GM21717 (cell line): ENCODE measurements around the gene TSPAN1.

Source experiments
- ATAC-seq: cut with Tn5 transposase; IDR thresholded peaks from one replicate; pipeline ENCODE4 v1.9.1; 2021; ENCODE audit warnings: mild to moderate bottlenecking, moderate library complexity; ENCODE audit not compliant: unreplicated experiment

TSPAN1 gene

DNA sequence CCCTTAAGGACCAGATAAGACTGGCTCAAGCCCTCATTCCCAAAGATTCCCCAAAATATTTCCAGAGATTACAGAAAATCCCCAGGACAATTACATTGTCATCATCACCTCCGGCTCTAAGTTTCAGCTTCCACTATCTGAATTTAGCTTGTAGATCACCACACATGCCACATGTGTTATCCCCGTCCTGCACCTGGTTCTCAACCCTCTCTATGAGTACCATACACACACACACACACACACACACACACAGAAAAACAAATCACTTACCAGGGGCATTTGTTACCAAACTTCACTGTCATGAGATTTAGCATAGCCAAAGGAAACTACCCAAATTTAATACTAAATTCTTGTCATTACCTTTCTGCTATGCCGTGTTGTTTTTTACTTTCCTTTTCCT, 15.4 kb upstream of the TSPAN1 start:
- no peak for ATAC-seq

DNA sequence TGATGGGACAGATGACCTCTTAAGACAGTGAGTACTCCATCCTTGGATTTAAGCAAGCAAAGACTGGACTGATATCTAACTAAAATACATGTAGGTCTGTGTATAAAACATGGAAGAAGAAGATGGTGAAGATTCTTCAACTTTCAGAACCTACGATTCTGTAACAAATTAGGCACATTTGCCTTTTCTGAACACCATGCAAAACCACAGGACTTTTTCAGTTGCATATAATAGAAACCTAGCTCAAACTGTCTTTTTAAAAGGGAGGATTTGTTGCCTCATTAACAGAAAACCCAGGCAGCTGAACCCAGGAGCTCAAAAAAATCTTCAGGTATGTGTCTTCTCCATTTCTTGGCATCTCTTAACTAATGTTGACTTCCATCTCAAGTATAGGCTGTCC, 14.7 kb upstream of the TSPAN1 start:
- no peak for ATAC-seq

DNA sequence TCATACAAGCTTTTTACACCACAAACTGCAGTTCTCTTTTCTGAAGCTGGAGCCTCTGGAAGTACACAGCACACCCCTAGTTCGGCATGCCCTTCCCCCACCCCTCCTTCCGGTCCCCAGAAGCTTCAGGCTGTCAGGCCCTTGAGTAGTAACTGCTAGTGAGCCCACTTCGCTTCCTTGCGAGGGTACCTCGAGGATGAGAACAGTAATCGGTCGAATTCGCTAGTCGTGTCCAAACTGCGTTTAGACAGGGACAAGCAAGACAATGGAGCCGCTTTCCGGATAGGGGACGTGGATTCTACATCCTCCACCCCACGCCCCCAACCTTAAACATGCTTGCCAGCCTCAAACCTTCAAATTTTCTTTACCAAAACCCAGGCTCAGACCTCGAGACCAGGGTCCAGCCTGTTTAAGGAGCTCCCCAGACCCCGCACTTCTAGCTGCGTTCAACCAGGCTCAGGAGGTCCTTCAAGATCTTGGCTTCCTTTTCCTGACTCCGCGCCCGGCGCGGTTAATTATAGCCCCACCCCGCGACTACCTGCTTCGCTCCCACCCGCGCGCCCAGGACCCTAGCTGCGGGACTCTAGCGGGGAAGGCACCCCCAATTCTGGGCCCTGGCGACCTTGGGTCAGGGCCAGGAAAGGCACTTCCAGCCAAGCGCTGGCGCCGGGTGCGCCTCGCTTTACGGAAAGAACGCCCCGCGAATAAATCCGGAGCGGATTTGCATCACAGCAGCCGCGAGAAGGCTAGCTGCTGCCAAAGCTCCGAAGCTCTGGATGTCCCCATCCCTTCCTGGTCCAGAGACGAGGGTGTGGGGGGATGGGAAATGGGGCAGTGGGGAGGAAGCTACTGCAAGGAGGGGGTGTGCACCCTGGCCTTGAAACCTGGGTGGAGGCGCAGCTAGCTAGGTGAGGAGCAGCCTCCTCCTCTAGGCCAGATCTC, 8.1 kb upstream of the TSPAN1 start:
- ATAC-seq = no peak

DNA sequence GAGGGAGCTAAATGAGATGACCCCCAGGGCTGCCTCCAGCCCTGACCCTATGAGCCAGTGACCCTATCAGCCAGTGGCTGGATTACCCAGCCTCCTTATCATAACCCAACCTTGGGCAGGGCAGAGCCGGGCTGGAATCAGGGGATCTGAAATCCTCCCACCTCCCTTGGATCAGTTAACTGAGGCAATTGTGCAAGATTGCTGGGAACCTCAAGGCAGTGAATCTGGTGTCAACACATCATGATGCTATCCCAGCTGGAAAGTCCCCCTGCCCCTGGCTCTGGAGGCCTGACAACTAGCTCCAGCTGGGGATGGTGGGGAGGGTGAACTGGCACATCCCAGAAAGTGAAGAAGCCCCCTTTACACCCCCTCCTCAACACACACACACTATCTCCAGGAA, 6.4 kb upstream of the TSPAN1 start:
- ATAC-seq = no peak

DNA sequence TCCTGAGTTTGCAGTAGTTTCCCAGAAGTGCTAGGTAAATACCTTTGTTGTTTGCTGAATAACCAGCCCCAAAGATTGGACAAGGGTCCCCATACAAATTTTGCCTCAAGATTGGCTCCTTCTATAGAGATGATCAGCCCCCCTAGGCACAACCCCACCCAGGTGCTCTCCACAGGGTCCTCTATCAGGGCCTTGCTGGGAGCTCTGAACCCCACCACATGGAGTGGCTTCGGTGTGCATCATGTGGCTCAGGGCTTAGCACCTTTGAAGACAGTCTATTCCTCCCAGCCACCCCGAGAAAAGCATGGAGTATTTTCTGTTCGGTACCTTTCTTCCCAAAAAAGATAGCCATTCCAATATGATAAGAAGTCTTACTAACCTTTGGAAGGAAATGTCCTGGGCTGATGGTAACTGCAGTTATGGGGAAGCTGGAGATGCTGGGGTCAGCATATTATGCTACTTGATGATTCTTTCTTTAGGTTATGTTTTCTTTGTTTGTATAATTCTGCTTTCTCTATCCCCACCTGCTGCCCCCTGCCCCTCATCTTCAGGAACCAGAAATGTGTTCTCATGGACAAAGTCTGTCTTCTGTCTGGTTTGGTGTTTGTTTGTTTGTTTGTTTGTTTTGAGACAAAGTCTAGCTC, 5.0 kb upstream of the TSPAN1 start:
- no peak for ATAC-seq

DNA sequence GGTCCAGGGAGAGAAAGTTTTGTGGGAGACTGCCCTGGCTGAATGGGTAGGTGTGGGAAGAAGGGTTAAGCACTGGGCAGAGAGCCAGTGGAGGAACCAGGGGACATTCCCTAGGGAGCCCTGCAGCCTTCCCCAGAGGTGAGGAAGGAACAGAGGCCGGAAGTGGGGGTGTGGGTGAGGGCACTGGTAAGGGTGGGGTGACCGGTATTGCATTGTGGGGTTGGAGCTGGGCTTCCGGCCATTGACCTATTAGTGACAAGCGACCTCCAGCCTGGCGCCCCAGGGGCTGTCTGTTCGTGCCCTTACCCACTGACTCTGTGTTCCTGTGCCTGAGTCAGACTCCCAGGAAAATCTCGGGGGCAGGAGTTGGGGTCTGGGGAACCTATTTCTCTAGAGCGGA, 3.5 kb upstream of the TSPAN1 start:
- ATAC-seq = no peak

DNA sequence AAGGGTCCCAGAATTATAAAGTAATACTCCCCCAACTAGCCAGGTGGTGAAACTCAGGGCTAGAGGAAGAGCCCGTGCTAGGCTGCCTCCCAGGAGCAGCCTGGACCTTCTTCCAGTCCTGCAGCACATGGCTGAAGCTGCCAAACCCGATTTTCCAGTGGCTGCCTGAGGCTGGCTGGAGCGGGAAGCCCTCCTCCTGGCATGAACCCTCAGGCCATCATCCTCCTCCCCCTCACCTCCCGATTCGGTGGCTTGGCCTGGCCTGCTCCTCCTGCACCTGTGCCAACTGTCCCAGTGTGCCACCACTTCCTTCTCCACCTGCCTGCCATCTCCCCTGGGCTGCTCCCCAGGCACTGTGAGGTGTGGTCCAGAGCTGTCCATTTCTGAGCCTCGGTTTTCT, 3.0 kb upstream of the TSPAN1 start:
- ATAC-seq = no peak

DNA sequence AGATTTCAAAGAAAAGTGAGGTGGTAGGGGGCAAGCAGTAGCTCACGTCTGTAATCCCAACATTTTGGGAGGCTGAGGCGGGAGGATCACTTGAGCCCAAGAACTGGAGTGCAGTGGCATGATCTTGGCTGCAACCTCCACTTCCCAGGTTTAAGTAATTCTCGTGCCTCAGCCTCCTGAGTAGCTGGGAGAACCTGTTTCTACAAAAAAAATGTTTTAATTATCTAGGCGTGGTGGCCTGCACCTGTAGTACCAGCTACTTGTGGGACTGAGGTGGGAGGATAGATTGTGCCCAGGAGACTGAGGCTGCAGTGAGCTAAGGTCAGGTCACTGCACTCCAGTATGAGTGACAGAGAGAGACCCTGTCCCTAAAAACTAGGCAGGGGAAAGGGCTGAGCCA, 2.6 kb upstream of the TSPAN1 start:
- no peak for ATAC-seq

DNA sequence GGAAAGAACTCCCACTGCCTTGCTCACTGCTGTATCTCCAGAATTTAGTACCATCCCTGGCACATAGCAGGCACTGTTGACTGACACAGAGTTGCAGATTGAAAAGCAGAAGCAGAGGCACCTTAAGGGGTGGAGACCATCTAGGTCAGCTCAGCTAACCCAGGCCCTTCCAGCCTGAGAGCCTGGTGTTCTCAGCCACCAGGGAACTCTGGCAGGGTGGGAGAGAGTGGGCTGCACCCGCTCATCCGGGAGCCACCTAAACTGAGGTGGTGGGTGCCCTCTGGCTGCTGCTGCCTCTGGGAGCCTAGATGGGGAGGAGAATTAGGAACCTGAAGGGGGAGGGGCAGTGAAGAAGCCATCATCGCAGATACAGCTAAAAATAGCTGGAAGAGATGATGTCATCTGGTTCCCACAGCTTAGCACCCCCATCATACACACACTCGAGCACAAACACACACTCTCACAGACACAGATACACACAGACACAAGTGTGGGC, 1.5 kb upstream of the TSPAN1 start:
- ATAC-seq = no peak

DNA sequence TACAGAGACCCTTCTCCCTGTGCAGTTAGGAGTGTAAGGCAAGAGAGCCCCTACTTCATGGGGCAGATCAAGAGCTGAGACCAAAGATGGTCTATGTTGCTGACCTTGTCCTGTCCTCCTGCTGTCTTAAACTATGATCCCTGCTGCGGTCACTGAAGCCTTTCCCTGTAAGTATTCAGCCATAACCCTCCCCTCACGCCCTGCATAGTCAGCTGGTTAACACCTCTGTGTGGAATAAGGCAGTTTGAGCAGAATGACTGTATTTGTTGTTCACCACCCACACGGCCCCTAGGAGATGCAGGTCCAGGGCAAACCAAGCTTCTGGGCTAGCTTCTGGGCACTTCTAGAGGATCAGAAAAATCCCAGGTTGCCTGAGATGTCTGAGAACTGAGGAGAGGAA, 356 bp downstream of the TSPAN1 start:
- ATAC-seq = no peak

DNA sequence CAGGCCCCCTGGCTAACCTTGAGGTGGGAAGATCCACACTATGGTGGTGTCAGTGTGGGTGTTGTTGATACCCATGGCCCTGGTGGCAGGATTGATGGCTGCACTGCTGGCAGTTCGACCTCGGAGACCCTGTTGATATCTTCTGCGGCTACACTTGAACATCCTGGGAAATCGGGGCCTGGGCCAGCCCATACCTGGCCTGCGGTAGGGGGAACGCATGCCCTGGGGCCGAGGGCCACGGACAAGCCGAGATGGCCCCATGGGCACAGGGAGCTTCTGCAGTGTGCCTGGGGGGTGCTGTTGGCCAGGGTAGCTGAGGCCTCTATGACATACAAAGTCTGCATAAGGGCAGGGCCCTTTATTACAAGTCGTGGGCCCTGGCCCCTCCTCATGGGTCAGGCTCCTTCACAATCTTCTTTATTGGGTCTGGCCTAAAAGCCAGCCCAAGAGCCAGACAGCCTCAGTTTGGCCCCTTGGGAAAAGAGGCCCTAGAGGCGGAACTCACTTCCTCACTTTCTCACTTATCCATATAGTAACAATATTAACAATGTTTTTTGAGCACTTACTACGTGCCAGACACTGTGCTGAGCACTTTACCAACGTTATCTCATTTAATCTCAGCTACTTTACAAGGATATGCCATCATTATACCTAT, 1.5 kb downstream of the TSPAN1 start, which contains the start of gene P3R3URF:
Gene P3R3URF, minus strand, starts transcription at position 278 of the 655 bp plus-strand sequence. Its CDS starts 17 bp downstream, at position 261.
- ATAC-seq = no peak

DNA sequence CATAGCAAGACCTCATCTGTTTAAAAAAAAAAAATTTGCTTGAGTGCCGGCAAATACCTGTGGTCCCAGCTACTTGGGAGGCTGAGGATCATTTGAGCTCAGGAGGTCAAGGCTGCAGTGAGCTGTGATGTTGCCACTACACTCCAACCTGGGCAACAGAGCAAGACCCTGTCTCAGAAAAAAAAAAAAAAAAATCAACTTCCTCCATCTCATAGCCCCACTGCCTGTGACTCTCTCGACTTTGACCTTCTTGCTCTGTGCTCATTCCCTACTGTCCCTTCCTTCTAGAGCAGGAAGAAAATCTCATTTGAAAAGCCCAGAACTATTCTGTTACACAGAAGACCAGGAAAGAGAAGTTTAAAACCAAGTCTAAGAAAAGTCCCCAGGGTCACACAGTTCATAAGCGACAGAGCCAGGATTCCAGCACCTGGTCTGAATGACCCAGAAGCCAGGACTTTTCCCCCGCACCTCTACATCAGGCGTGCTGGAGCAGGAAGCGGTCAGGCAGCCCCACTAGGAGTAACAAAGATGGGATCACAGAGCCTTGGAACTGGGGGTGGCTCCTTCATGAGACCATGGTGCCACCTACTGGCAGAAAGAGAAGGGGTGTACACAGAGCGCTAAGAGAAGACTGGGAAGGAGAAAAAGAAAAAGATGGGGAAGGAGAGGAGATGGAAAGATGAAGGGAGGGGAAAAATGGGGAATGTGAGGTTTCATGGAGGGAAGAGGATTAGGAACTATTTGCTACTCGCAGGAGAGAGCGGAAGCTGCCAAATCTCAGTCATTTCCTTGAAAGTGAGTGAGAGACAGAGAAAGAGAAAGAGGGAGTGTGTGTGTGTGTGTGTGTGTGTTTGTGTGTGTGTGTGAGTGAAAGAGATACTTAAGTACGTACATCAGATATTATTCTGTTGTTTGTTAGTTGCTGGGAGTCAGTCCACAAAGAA, 4.5 kb downstream of the TSPAN1 start:
- ATAC-seq = no peak

DNA sequence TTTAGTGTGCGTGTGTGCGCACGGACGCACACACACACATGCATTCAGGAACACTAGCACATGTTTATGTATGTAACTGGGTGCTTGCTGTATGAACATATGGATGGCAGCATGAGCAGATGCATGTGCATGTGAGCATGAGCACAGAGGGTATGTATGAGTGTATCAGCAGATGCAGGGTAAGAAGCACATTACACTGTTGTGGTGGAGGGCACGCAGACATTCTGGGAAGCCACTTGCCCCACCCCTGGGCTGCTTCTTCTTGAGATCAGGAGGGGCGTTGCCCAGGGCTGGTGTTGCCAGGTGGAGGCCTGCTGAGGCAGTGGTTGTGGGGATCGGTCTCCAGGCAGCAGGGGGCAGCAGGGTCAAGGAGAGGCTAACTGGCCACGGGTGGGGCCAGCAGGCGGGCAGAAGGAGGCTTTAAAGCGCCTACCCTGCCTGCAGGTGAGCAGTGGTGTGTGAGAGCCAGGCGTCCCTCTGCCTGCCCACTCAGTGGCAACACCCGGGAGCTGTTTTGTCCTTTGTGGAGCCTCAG, 5.3 kb downstream of the TSPAN1 start:
- no peak for ATAC-seq

DNA sequence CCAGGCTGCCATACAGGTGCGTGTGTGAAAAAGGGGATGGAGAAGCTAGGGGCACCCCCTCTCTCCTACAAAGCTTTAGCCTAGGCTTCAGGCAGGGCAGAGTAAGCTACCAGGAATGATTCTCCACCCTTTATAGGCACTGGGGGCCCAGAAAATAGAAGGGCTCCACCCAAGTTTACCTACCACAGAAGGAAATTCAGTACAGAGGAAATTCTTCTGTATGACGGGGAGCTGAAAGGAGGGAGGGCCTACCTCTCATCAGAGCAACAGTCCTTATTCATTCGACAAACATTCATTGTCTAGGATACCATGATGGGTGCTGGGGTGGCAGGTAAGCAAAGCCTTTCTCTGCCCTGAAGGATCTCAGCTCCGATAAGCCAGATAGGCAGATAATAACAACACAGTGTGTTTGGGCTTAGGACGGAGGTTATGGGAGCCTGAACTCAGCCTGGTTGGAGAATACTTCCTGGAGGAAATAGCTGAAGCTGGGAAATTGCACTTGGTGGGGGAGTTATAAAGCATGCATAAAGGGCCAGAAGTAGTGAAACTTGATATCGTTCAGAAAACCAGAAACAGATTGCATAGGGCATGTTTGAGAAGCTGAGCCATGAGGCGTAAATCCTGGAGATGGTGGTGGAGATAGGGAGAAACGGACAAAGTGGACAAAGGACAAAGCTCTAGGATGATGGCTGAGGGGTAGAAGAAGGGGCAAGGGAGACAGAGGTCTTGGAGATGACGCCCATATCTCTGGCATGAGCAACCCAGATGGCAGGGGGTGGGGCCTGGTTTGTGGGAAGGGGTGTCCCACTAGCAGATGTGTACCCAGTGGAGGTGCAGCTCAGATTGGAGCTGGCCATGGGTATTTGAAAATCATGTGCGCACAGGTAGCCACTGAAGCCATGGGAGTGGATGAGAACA, 6.7 kb downstream of the TSPAN1 start:
- no peak for ATAC-seq

DNA sequence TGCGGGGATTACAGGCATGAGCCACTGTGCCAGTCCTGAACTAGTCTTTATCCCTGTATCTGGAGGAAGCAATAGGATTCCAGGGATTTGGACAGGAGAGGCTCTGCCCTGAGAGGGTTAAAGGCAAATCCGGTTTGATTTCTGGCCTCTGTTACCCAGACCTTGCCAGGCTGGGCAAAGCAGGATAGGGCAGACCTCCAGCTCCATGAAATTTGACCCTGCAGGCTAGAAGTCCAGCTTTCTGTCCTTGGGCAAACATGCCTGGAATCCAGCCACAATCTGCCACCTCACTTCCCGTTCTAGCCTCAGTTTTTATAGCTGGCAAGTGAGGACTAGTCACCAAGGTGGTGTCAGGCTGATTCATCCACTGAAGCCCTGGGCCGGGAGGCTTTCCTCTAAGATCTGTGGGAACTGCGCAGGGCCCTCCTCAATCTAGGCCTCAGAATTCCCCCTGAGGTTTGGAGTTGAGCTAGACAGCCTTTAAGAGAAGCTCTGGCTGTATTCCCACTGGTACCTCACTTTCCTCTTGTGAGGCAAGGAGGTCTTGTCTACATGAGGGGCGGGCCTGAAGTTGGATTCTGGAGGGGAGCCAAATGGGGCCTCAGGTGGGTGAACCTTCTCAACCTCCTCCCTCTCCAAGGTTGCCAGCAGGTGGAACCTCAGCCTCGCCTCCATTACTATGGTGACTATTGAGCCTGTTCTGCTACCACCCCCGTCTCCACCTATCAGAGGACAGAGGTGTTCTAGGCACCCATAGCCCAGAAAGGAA, 8.4 kb downstream of the TSPAN1 start:
- no peak for ATAC-seq

DNA sequence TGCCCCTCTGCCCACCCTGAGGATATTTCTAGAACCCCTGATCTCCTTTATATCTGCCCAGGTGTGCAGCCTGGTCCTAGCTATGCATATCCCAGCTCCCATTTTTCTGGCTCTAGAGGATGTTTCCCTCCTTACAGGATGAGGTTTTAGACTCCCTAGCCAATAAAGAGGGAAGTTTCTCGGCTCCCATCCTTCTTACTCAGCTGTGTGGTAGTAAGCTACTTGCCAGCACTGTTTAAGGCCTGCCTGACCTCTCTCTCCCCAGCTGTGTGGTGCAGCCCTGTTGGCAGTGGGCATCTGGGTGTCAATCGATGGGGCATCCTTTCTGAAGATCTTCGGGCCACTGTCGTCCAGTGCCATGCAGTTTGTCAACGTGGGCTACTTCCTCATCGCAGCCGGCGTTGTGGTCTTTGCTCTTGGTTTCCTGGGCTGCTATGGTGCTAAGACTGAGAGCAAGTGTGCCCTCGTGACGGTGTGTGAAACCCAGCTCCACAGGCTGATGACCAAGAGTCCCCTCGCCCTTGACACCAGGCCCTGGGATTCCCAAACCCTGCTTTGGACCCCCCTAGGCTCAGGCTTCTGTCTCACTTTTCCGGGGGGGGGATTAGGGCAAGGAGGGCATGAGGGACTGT, 9.2 kb downstream of the TSPAN1 start:
- ATAC-seq = no peak

DNA sequence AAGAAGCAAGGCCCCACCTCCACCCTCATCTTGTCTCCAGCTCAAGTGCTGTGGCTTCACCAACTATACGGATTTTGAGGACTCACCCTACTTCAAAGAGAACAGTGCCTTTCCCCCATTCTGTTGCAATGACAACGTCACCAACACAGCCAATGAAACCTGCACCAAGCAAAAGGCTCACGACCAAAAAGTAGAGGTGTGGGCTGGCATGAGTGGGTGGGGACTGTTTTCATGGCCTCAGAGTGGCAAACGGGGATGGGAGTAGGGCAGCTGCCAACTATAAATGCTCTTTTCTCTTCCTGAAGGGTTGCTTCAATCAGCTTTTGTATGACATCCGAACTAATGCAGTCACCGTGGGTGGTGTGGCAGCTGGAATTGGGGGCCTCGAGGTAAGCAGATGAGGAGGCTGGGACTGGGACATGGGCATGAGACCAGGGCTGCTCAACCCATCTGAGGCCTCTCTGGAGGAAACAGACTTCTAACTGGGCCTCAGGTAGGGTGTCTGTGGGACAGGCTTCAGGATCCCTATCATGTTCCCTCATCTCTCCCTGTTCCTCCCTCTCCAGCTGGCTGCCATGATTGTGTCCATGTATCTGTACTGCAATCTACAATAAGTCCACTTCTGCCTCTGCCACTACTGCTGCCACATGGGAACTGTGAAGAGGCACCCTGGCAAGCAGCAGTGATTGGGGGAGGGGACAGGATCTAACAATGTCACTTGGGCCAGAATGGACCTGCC, 10.2 kb downstream of the TSPAN1 start:
- ATAC-seq = no peak
